ENCODE data around the gene IL20RA.

IL20RA gene

DNA sequence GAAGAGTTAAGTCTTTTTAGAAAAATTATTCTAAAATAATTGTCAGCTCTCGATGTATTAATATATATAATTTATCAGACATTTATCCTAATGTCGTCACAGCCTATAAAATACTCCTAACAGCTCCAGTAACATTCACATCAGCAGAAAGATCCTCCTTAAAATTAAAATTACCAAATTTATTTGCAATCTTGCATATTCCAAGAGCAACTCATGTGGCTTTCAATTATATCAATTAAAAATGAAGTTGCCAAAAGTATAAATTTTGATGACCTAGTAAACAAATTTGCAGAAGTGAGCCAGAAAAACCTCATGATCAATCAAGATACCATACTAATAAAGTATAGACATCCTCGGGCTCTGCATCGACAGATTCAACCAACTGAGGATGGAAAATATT is 60.2 kb downstream of the IL20RA start:
- Histone ChIP-seq H2BK15ac (ENCODE audit: low read length) (no peak overlapping the region), H4K91ac (ENCODE audit: low read depth, low read length, poor library complexity) (no peak overlapping the region), H3K4me3 (ENCODE audit: low read length in 2 of 2) (no peak overlapping the region), H3K36me3 (replicated peaks in 1 of 2; ENCODE audit: control insufficient read depth in 2 of 2, insufficient read depth in 2 of 2, low read length in 2 of 2) (no peaks in the 10 kb centered on the region), H3K23ac (ENCODE audit: low read depth, low read length, poor library complexity) (no peak overlapping the region), H3K4ac (ENCODE audit: low read length) (no peak overlapping the region), H2AFZ (ENCODE audit: low read length) (no peak overlapping the region), H3K14ac (ENCODE audit: low read length) (no peak overlapping the region), H4K8ac (ENCODE audit: low read depth, low read length) (no peak overlapping the region), H2BK120ac (ENCODE audit: low read depth, low read length) (no peak overlapping the region), H3K18ac (ENCODE audit: low read length) (no peak overlapping the region), H2BK5ac (ENCODE audit: low read length) (no peak overlapping the region), H3K4me2 (ENCODE audit: insufficient read depth, low read length, poor library complexity, severe bottlenecking) (no peak overlapping the region), H3K9ac (ENCODE audit: low read depth, low read length, poor library complexity) (no peak overlapping the region), H3K27me3 (ENCODE audit: control insufficient read depth in 3 of 3, insufficient read depth in 3 of 3, low read depth in 1 of 3, low read length in 3 of 3) (peaks cover 0 to 17% (median 0%) of the 10 kb centered on the region in 3 experiments), H2AK5ac (ENCODE audit: low read depth, low read length) (no peak overlapping the region), H2BK12ac (ENCODE audit: low read length) (no peak overlapping the region), H3K9me3 (replicated peaks in 1 of 2; ENCODE audit: control insufficient read depth in 2 of 2, insufficient read depth in 1 of 2, low read depth in 1 of 2, low read length in 2 of 2) (peaks cover 0 to 3% of the 10 kb centered on the region in 2 donors), H3K79me1 (ENCODE audit: low read depth, low read length) (no peaks in the 10 kb centered on the region), H3K4me1 (ENCODE audit: control insufficient read depth in 2 of 2, insufficient read depth in 1 of 2, low read depth in 1 of 2, low read length in 2 of 2) (no peaks in the 10 kb centered on the region), H3K27ac (replicated peaks; ENCODE audit: low read length) (no peak overlapping the region)
- no peak for DNase-seq (ENCODE audit: low spot score)
- no CpG with 5 or more reads among the region's 4 CpGs for WGBS, 2 donors (ENCODE audit: extremely low coverage in 2 of 2, insufficient read length in 2 of 2, insufficient replicate concordance in 1 of 2)

DNA sequence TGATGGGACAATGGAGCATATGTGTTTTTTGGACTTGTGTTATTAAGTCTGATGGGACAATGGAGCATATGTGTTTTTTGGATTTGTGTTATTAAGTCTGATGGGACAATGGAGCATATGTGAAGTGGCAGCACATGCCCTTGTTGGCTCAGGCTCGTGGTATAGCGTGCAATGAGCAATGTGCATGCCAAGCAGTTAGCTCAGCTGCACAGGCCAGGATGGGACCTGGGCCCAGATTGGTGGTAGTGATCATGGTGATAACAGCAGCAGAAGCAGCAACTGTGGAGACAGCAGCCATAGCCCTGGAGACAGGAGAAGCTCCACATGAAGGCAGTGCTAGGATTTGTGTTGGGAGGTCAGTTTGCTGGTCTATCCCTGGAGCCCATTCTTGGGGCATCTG is 61.1 kb downstream of the IL20RA start:
- Histone ChIP-seq H3K27ac (replicated peaks; ENCODE audit: low read length) (no peak overlapping the region), H2BK120ac (ENCODE audit: low read depth, low read length) (no peak overlapping the region), H3K9ac (ENCODE audit: low read depth, low read length, poor library complexity) (no peak overlapping the region), H3K14ac (ENCODE audit: low read length) (no peak overlapping the region), H2AFZ (ENCODE audit: low read length) (no peak overlapping the region), H3K9me3 (replicated peaks in 1 of 2; ENCODE audit: control insufficient read depth in 2 of 2, insufficient read depth in 1 of 2, low read depth in 1 of 2, low read length in 2 of 2) (peaks cover 0 to 3% of the 10 kb centered on the region in 2 donors), H3K18ac (ENCODE audit: low read length) (no peak overlapping the region), H3K4ac (ENCODE audit: low read length) (no peak overlapping the region), H4K91ac (ENCODE audit: low read depth, low read length, poor library complexity) (no peak overlapping the region), H3K4me3 (ENCODE audit: low read length in 2 of 2) (peak overlapping the region in 1 of 2 donors; percentile 68), H3K36me3 (replicated peaks in 1 of 2; ENCODE audit: control insufficient read depth in 2 of 2, insufficient read depth in 2 of 2, low read length in 2 of 2) (no peaks in the 10 kb centered on the region), H3K79me1 (ENCODE audit: low read depth, low read length) (no peaks in the 10 kb centered on the region), H2BK5ac (ENCODE audit: low read length) (no peak overlapping the region), H3K4me1 (ENCODE audit: control insufficient read depth in 2 of 2, insufficient read depth in 1 of 2, low read depth in 1 of 2, low read length in 2 of 2) (no peaks in the 10 kb centered on the region), H4K8ac (ENCODE audit: low read depth, low read length) (no peak overlapping the region), H3K27me3 (ENCODE audit: control insufficient read depth in 3 of 3, insufficient read depth in 3 of 3, low read depth in 1 of 3, low read length in 3 of 3) (peaks cover 0 to 11% (median 0%) of the 10 kb centered on the region in 3 experiments), H3K4me2 (ENCODE audit: insufficient read depth, low read length, poor library complexity, severe bottlenecking) (no peak overlapping the region), H2AK5ac (ENCODE audit: low read depth, low read length) (no peak overlapping the region), H2BK15ac (ENCODE audit: low read length) (no peak overlapping the region), H3K23ac (ENCODE audit: low read depth, low read length, poor library complexity) (peak overlapping the region; percentile 45), H2BK12ac (ENCODE audit: low read length) (no peak overlapping the region)
- DNase-seq (ENCODE audit: low spot score) = no peak
- no CpG with 5 or more reads among the region's 2 CpGs for WGBS, 2 donors (ENCODE audit: extremely low coverage in 2 of 2, insufficient read length in 2 of 2, insufficient replicate concordance in 1 of 2)

DNA sequence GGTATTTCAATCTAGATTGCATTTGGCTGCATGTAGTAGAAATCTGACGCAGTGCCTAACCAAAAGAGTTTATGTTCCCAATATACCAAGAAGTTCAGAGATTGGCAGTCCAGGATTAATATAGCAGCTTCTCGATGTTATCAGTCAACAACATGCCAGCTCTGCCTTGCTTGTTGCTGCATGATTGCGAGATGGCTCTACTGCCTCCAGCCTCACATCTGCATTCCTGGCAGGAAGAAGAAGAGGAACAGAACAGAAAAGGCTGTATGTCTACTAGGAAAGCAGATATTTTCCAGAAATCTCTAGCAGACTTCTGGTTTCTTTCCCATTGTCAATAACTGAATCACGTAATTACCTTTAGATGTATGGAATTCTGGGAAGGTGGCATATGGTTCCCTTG is 61.8 kb downstream of the IL20RA start:
- H4K91ac ChIP-seq (ENCODE audit: low read depth, low read length, poor library complexity) = no peak overlapping the region
- no peak overlapping the region for H2BK12ac ChIP-seq (ENCODE audit: low read length)
- H3K9me3 ChIP-seq (replicated peaks in 1 of 2; ENCODE audit: control insufficient read depth in 2 of 2, insufficient read depth in 1 of 2, low read depth in 1 of 2, low read length in 2 of 2) = peaks cover 0 to 1% of the 10 kb centered on the region in 2 donors
- no peaks in the 10 kb centered on the region for H3K36me3 ChIP-seq (replicated peaks in 1 of 2; ENCODE audit: control insufficient read depth in 2 of 2, insufficient read depth in 2 of 2, low read length in 2 of 2)
- H3K14ac ChIP-seq (ENCODE audit: low read length) = no peak overlapping the region
- no peak overlapping the region for H2BK5ac ChIP-seq (ENCODE audit: low read length)
- H3K9ac ChIP-seq (ENCODE audit: low read depth, low read length, poor library complexity) = no peak overlapping the region
- no CpG with 5 or more reads among the region's 4 CpGs for WGBS, 2 donors (ENCODE audit: extremely low coverage in 2 of 2, insufficient read length in 2 of 2, insufficient replicate concordance in 1 of 2)
- no peak for DNase-seq (ENCODE audit: low spot score)
- H3K4me2 ChIP-seq (ENCODE audit: insufficient read depth, low read length, poor library complexity, severe bottlenecking) = no peak overlapping the region
- H3K79me1 ChIP-seq (ENCODE audit: low read depth, low read length) = no peaks in the 10 kb centered on the region
- H2BK15ac ChIP-seq (ENCODE audit: low read length) = no peak overlapping the region
- no peak overlapping the region for H2AK5ac ChIP-seq (ENCODE audit: low read depth, low read length)
- H4K8ac ChIP-seq (ENCODE audit: low read depth, low read length) = no peak overlapping the region
- H3K23ac ChIP-seq (ENCODE audit: low read depth, low read length, poor library complexity) = no peak overlapping the region
- H3K4ac ChIP-seq (ENCODE audit: low read length) = no peak overlapping the region
- no peaks in the 10 kb centered on the region for H3K4me1 ChIP-seq (ENCODE audit: control insufficient read depth in 2 of 2, insufficient read depth in 1 of 2, low read depth in 1 of 2, low read length in 2 of 2)
- no peak overlapping the region for H2BK120ac ChIP-seq (ENCODE audit: low read depth, low read length)
- no peak overlapping the region for H2AFZ ChIP-seq (ENCODE audit: low read length)
- H3K4me3 ChIP-seq (ENCODE audit: low read length in 2 of 2) = no peak overlapping the region
- no peak overlapping the region for H3K18ac ChIP-seq (ENCODE audit: low read length)
- no peak overlapping the region for H3K27ac ChIP-seq (replicated peaks; ENCODE audit: low read length)
- H3K27me3 ChIP-seq (ENCODE audit: control insufficient read depth in 3 of 3, insufficient read depth in 3 of 3, low read depth in 1 of 3, low read length in 3 of 3) = peaks cover 0 to 11% (median 0%) of the 10 kb centered on the region in 3 experiments

DNA sequence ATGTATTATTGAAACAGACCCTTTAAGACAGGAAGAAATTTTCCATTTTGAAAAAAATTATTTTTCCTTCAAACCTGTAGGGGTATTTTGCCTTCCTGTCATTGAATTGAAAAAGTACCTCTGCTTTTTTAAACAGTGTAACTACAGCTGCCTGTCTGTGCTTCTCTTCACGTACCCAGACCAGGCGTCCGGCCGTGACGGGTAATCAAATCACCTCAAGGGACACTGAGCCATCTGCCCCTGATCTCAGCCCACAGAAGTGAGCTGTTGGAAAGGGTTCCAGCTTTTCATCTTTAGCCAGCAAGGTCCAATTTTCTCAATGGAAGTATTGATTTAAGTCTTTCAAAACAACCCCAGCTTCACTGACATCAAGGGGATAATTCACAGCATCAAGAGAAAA is 64.7 kb downstream of the IL20RA start:
- peaks cover 0 to 1% of the 10 kb centered on the region in 2 donors for H3K4me1 ChIP-seq (ENCODE audit: control insufficient read depth in 2 of 2, insufficient read depth in 1 of 2, low read depth in 1 of 2, low read length in 2 of 2)
- H3K36me3 ChIP-seq (replicated peaks in 1 of 2; ENCODE audit: control insufficient read depth in 2 of 2, insufficient read depth in 2 of 2, low read length in 2 of 2) = no peaks in the 10 kb centered on the region
- H4K91ac ChIP-seq (ENCODE audit: low read depth, low read length, poor library complexity) = no peak overlapping the region
- no peak overlapping the region for H2AFZ ChIP-seq (ENCODE audit: low read length)
- no peak overlapping the region for H3K18ac ChIP-seq (ENCODE audit: low read length)
- no peak overlapping the region for H3K4me2 ChIP-seq (ENCODE audit: insufficient read depth, low read length, poor library complexity, severe bottlenecking)
- H4K8ac ChIP-seq (ENCODE audit: low read depth, low read length) = no peak overlapping the region
- no peak overlapping the region for H3K14ac ChIP-seq (ENCODE audit: low read length)
- no peak overlapping the region for H2BK15ac ChIP-seq (ENCODE audit: low read length)
- no peak for DNase-seq (ENCODE audit: low spot score)
- no peak overlapping the region for H2BK120ac ChIP-seq (ENCODE audit: low read depth, low read length)
- H3K27ac ChIP-seq (replicated peaks; ENCODE audit: low read length) = no peak overlapping the region
- whole genome bisulfite sequencing, 2 donors (ENCODE audit: extremely low coverage in 2 of 2, insufficient read length in 2 of 2, insufficient replicate concordance in 1 of 2) = no CpG with 5 or more reads among the region's 5 CpGs
- no peak overlapping the region for H3K9ac ChIP-seq (ENCODE audit: low read depth, low read length, poor library complexity)
- H2AK5ac ChIP-seq (ENCODE audit: low read depth, low read length) = no peak overlapping the region
- H3K4ac ChIP-seq (ENCODE audit: low read length) = no peak overlapping the region
- H3K27me3 ChIP-seq (ENCODE audit: control insufficient read depth in 3 of 3, insufficient read depth in 3 of 3, low read depth in 1 of 3, low read length in 3 of 3) = peaks cover 0 to 3% (median 0%) of the 10 kb centered on the region in 3 experiments
- H3K9me3 ChIP-seq (replicated peaks in 1 of 2; ENCODE audit: control insufficient read depth in 2 of 2, insufficient read depth in 1 of 2, low read depth in 1 of 2, low read length in 2 of 2) = peaks cover 0 to 1% of the 10 kb centered on the region in 2 donors
- H3K4me3 ChIP-seq (ENCODE audit: low read length in 2 of 2) = no peak overlapping the region
- H3K23ac ChIP-seq (ENCODE audit: low read depth, low read length, poor library complexity) = no peak overlapping the region
- no peak overlapping the region for H2BK5ac ChIP-seq (ENCODE audit: low read length)
- no peak overlapping the region for H2BK12ac ChIP-seq (ENCODE audit: low read length)
- H3K79me1 ChIP-seq (ENCODE audit: low read depth, low read length) = no peaks in the 10 kb centered on the region

All from neuronal stem cell (in vitro differentiated cells).